Endothelial cell of umbilical vein (primary cell): Measurements from ENCODE around the gene TXNDC2. TPM values are rescaled to one million over a fixed set of nuclear protein-coding genes. Genes with fewer than 3 reads are reported as not detected.

Experiments
- BruUV-seq: library from RNA; stranded (reverse); fragments of 400-500 nt; replicated peaks from 2 replicates; lab custom pipeline; 2021; lab: Mats Ljungman, UMichigan
- CTCF ChIA-PET: fragments of 300-600, 350-600 bp; sonication (Branson Sonifier 250); formaldehyde crosslinking; loops from one replicate; lab custom pipeline; 2021; ENCODE audit warnings: antibody characterized with exemption, inconsistent platforms; lab: Charles Lee
- POLR2A ChIA-PET: fragments of 300-600, 350-600 bp; sonication (Branson Sonifier 250); formaldehyde crosslinking; loops from one replicate; lab custom pipeline; 2021; ENCODE audit warnings: antibody characterized with exemption, inconsistent platforms; lab: Charles Lee
- DNase-seq: peaks from one replicate; pipeline ENCODE4 v3.0.0-alpha.2; 2011; ENCODE audit warnings: low read depth, low spot score
- FAIRE-seq: peaks from 2 replicates; lab custom pipeline; 2011; peaks lifted over from hg19 to GRCh38; lab: Jason Lieb, UNC
- H2AFZ ChIP-seq: 2 replicates; pipeline ENCODE4 v1.6.0; 2012; ENCODE audit warnings: low read depth, low read length, control low read depth, inconsistent platforms
- H3K27ac ChIP-seq: 2 replicates; pipeline ENCODE4 v1.5.1; 2011; ENCODE audit warnings: low read depth, mild to moderate bottlenecking, control low read depth, low read length, moderate library complexity; ENCODE audit not compliant: insufficient read depth
- H3K27me3 ChIP-seq, 2 experiments: 2 replicates each; pipeline versions ENCODE4 v1.6.0 to v1.6.1; 2011; ENCODE audit warnings: low read length in 2 of 2, mixed read lengths in 1 of 2; ENCODE audit not compliant: control insufficient read depth in 2 of 2, insufficient read depth in 2 of 2
- H3K36me3 ChIP-seq, 2 experiments: 2 replicates in 1 of 2; 3 replicates in 1 of 2; pipeline ENCODE4 v1.5.1; 2011; ENCODE audit warnings: low read length in 2 of 2, mild to moderate bottlenecking in 1 of 2, moderate library complexity in 1 of 2; ENCODE audit not compliant: control insufficient read depth in 2 of 2, insufficient read depth in 2 of 2; ENCODE audit errors: extremely low read depth in 1 of 2
- H3K4me1 ChIP-seq: 3 replicates; pipeline ENCODE4 v1.5.1; 2011; ENCODE audit warnings: mild to moderate bottlenecking, low read length; ENCODE audit not compliant: control insufficient read depth, insufficient read depth; ENCODE audit errors: extremely low read depth
- H3K4me2 ChIP-seq: 2 replicates; pipeline ENCODE4 v1.6.1; 2011; ENCODE audit warnings: low read length, control low read depth, mixed read lengths; ENCODE audit not compliant: insufficient read depth
- H3K4me3 ChIP-seq, 3 experiments: fragments of 200-600 bp in 1 of 3; sonication (generic), shearing (Covaris generic) in 1 of 3; replicated peaks in 1 of 3; 2 replicates each; pipeline ENCODE4 v1.5.1; 2011 to 2016; ENCODE audit warnings: control low read depth in 3 of 3, low read length in 3 of 3, mild to moderate bottlenecking in 2 of 3, inconsistent platforms in 1 of 3, low read depth in 1 of 3, moderate library complexity in 1 of 3; ENCODE audit not compliant: insufficient read depth in 1 of 3
- H3K79me2 ChIP-seq: 2 replicates; pipeline ENCODE4 v1.6.0; 2012; ENCODE audit warnings: low read length, inconsistent platforms; ENCODE audit not compliant: control insufficient read depth, insufficient read depth
- H3K9ac ChIP-seq: replicated peaks from 2 replicates; pipeline ENCODE3; 2011; ENCODE audit warnings: low read length, control low read depth; ENCODE audit not compliant: insufficient read depth; ENCODE audit errors: extremely low read depth
- H3K9me1 ChIP-seq: replicated peaks from 3 replicates; pipeline ENCODE4 v1.6.0; 2011; ENCODE audit warnings: mild to moderate bottlenecking, low read length; ENCODE audit not compliant: control insufficient read depth, insufficient read depth; ENCODE audit errors: extremely low read depth
- H3K9me3 ChIP-seq: replicated peaks from 2 replicates; pipeline ENCODE4 v1.5.1; 2012; ENCODE audit warnings: low read length, inconsistent platforms; ENCODE audit not compliant: control insufficient read depth, insufficient read depth
- H4K20me1 ChIP-seq: replicated peaks from 2 replicates; pipeline ENCODE3; 2011; ENCODE audit warnings: mild to moderate bottlenecking, low read length; ENCODE audit not compliant: control insufficient read depth, insufficient read depth; ENCODE audit errors: extremely low read depth
- CTCF ChIP-seq, 2 donors: IDR thresholded peaks; 1 replicate in 1 of 2; 2 replicates in 1 of 2; pipeline ENCODE4 v1.5.1; 2011; ENCODE audit warnings: low read length in 2 of 2, mild to moderate bottlenecking in 2 of 2, moderate library complexity in 2 of 2, control low read depth in 1 of 2, inconsistent platforms in 1 of 2, low read depth in 1 of 2; ENCODE audit not compliant: insufficient read depth in 1 of 2; ENCODE audit errors: extremely low read depth in 1 of 2
- EZH2 ChIP-seq: IDR thresholded peaks from 2 replicates; pipeline ENCODE4 v1.6.1; 2012; ENCODE audit warnings: borderline replicate concordance, low read depth, mild to moderate bottlenecking, moderate library complexity, low read length, inconsistent platforms; ENCODE audit not compliant: severe bottlenecking
- FOS ChIP-seq: IDR thresholded peaks from 2 replicates; pipeline ENCODE4 v1.6.1; 2011; ENCODE audit warnings: mild to moderate bottlenecking, low read length, moderate library complexity, borderline replicate concordance; ENCODE audit not compliant: insufficient read depth
- GATA2 ChIP-seq: IDR thresholded peaks from 2 replicates; pipeline ENCODE4 v1.7.0; 2011; ENCODE audit warnings: low read depth, mild to moderate bottlenecking, moderate library complexity, mixed read lengths, low read length; ENCODE audit not compliant: insufficient read length, insufficient read depth
- JUN ChIP-seq: IDR thresholded peaks from 2 replicates; pipeline ENCODE4 v1.6.1; 2011; ENCODE audit warnings: borderline replicate concordance, low read depth; ENCODE audit not compliant: insufficient read length, insufficient read depth
- MAX ChIP-seq: IDR thresholded peaks from 2 replicates; pipeline ENCODE4 v1.6.1; 2011; ENCODE audit not compliant: insufficient read depth, insufficient read length
- MYC ChIP-seq: IDR thresholded peaks from one replicate; pipeline ENCODE4 v1.6.1; 2011; ENCODE audit warnings: mild to moderate bottlenecking, low read depth, low read length
- POLR2A ChIP-seq: IDR thresholded peaks from 2 replicates; pipeline ENCODE4 v1.6.1; 2012; ENCODE audit warnings: low read depth, mild to moderate bottlenecking, control low read depth, low read length
- POLR2AphosphoS5 ChIP-seq: IDR thresholded peaks from 2 replicates; pipeline ENCODE4 v1.6.1; 2012; ENCODE audit warnings: low read depth, mild to moderate bottlenecking, control low read depth, low read length, moderate library complexity; ENCODE audit not compliant: insufficient read depth
- dilution Hi-C: fragments of 300-500 bp; cut with MboI; formaldehyde crosslinking; loops from one replicate; pipeline ENCODE4 v1.15.0; 2019; ENCODE audit warnings: low sequenced_read_pairs; ENCODE audit not compliant: extremely low pct_ligation_motif_present
- intact Hi-C: fragments of 100-400 bp; cut with micrococcal nuclease; formaldehyde crosslinking; loops from one replicate; pipeline ENCODE4 v1.10.0; 2022
- polyA plus RNA-seq, 4 experiments: library from polyadenylated mRNA; depleted of rRNA in 3 of 4; stranded (reverse) in 3 of 4; unstranded in 1 of 4; fragments of >200 nt; gene quantifications; 2 replicates each; pipeline versions ENCODE4 v1.2.1 to v1.2.3, GENCODE V29; 2011 to 2012; ENCODE audit warnings: missing spikeins in 1 of 4
- total RNA-seq: library from RNA; stranded (reverse); gene quantifications from 2 replicates; pipeline ENCODE4 v1.2.3, GENCODE V29; 2021

TXNDC2 gene
- total and polyA plus RNA-seq, 2 donors (not counting 3 experiments of a cell fraction or from before 2014, with no cell fraction given) = 0.12 TPM; not detected in 1

- H3K9me1 ChIP-seq = no peaks in the 10 kb centered on the region
- no peaks in the 10 kb centered on the region for H3K27me3 ChIP-seq
- FAIRE-seq = no peak
- H3K4me3 ChIP-seq = no peak overlapping the region
- ChIA-PET POLR2A (no interaction called here), CTCF (interaction anchor here (0.7 to 1.1 kb wide), 2 partner anchors 8 to 63 kb away, joined by 3 read pairs; partner anchors contain the start of gene VAPA)
- no peaks in the 10 kb centered on the region for H3K79me2 ChIP-seq
- H4K20me1 ChIP-seq = no peaks in the 10 kb centered on the region
- no TSS peak for BruUV-seq
- H2AFZ ChIP-seq = no peak overlapping the region
- H3K36me3 ChIP-seq = no peaks in the 10 kb centered on the region
- H3K9me3 ChIP-seq = no peaks in the 10 kb centered on the region
- intact Hi-C loops = no loop called here
- dilution Hi-C loops = no loop called here
- H3K4me1 ChIP-seq = peaks cover 11% of the 10 kb centered on the region
- H3K4me2 ChIP-seq = no peak overlapping the region
- H3K9ac ChIP-seq = no peak overlapping the region
- DNase-seq = no peak
- H3K27ac ChIP-seq = no peak overlapping the region
- TF ChIP-seq POLR2AphosphoS5 (no peak), POLR2A (no peak), EZH2 (no peak), MAX (no peak), MYC (no peak), CTCF (IDR thresholded peaks at IDR 0.05; ENCODE audit: extremely low read depth in 1 of 2, insufficient read depth in 1 of 2, low read depth in 1 of 2, low read length in 2 of 2) (no peak), GATA2 (no peak), JUN (no peak), FOS (no peak)
Observed at GRCh38 chr18:9850309-9850708, 35.5 kb upstream of the TXNDC2 start.
